ENCODE data around the gene PWWP2B. TPM values are rescaled to one million over a fixed set of nuclear protein-coding genes. Genes with fewer than 3 reads are reported as not detected.

Gene PWWP2B
- total RNA-seq, 4 donors from 2014 or later, result 28.3 to 33.1 (median 28.9) TPM

DNA sequence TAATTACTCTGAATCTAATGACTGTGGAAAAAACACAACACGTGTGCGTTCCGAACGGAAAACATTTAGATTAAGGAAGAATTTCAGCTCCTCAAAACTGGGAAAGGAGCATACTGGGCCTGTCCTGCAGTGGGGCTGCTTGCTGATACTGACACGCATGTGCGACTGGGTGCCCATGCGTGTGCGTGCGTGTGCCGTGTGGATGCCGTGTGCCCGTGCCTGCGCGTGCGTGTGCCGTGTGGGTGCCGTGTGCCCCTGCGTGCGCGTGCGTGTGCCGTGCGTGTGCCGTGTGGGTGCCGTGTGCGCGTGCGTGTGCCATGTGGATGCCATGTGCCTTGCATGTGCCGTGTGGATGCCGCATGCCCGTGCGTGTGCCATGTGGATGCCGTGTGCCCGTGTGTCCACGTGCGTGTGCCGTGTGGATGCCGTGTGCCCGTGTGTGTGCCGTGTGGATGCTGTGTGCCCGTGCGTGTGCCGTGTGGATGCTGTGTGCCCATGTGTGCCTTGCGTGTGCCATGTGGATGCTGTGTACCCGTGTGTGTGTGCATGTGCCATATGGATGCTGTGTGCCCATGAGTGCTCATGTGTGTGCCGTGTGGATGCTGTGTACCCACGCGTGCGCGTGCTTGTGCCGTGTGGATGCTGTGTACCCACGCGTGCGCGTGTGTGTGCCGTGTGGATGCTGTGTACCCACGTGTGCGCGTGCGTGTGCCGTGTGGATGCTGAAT is 28.2 kb downstream of the PWWP2B start:
- TF ChIP-seq, protein P1, sequence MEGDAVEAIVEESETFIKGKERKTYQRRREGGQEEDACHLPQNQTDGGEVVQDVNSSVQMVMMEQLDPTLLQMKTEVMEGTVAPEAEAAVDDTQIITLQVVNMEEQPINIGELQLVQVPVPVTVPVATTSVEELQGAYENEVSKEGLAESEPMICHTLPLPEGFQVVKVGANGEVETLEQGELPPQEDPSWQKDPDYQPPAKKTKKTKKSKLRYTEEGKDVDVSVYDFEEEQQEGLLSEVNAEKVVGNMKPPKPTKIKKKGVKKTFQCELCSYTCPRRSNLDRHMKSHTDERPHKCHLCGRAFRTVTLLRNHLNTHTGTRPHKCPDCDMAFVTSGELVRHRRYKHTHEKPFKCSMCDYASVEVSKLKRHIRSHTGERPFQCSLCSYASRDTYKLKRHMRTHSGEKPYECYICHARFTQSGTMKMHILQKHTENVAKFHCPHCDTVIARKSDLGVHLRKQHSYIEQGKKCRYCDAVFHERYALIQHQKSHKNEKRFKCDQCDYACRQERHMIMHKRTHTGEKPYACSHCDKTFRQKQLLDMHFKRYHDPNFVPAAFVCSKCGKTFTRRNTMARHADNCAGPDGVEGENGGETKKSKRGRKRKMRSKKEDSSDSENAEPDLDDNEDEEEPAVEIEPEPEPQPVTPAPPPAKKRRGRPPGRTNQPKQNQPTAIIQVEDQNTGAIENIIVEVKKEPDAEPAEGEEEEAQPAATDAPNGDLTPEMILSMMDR (IDR thresholded peaks at IDR 0.05), result no peak
- no peak for TF ChIP-seq POLR2A (IDR thresholded peaks at IDR 0.05)
- WGBS, 2 donors, result 94 to 96% methylated on average over 54 to 61 of the region's 61 CpGs
- DNase-seq (ENCODE audit: low spot score in 2 of 2), result no peak
- no peak overlapping the region for H3K4me3 ChIP-seq (ENCODE audit: low read depth, poor library complexity, severe bottlenecking)
- intact Hi-C loops (cut with DNase I; ENCODE audit: low total_unique reads), result no loop called here

DNA sequence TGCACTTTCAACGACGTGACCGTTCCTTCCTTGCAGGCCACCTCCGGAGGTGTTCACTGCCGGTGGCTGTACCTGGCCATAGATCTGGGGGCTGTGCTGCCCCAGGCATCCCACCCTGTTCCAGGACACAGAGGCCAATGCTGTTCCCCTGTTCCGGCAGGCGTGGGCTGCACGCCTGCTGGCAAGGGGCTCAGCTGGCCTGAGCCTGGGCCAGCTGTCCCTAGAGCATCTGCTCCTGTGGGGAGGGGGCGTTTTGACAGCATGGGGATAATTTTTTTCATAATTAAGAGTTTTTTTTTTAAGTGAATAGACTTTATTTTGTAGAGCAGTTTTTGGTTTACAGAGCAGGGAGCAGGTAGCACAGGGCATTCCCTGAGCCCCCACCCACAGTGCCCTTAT is 28.8 kb downstream of the PWWP2B start:
- no peak overlapping the region for H3K4me3 ChIP-seq (ENCODE audit: low read depth, poor library complexity, severe bottlenecking)
- TF ChIP-seq, protein P1 (IDR thresholded peaks at IDR 0.05), result no peak
- no peak for TF ChIP-seq POLR2A (IDR thresholded peaks at IDR 0.05)
- WGBS, 2 donors, result 85 to 92% methylated on average over 9 of the region's 9 CpGs
- intact Hi-C loops (cut with DNase I; ENCODE audit: low total_unique reads), result no loop called here
- DNase-seq (ENCODE audit: low spot score in 2 of 2), result no peak

DNA sequence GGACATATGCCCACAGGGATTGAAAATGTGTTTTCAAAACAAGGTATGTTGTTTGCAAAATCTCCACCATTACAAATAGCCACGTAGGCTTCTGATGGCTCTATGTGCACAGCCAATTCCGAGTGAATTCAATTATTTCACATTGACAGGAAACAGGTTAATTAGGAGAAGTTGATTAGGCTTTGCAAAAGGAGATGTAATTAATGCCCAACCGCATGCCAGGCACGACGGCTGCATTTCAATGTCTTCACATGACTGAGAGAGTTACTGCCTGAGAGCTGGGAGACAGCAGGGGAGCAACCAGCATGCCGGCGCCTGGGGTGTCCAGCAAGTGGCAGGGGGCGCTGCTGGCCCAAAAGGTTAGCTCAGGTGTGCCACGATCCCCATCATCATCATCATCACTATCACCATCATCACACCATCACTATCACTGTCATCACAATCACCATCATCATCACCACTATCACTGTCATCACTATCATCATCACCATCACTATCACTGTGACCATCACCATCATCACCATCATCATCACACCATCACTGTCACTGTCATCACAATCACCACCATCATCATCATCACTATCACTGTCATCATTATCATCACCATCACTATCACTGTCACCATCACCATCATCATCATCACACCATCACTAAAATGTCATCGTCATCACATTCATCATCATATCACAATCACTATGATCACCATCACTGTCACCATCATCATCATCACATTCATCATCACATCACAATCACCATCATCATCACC is 30.2 kb downstream of the PWWP2B start:
- intact Hi-C loops (cut with DNase I; ENCODE audit: low total_unique reads), result no loop called here
- TF ChIP-seq, protein P1 (IDR thresholded peaks at IDR 0.05), result no peak
- TF ChIP-seq POLR2A (IDR thresholded peaks at IDR 0.05), result no peak
- WGBS, 2 donors, result 85 to 86% methylated on average over 10 of the region's 10 CpGs
- no peak for DNase-seq (ENCODE audit: low spot score in 2 of 2)
- no peak overlapping the region for H3K4me3 ChIP-seq (ENCODE audit: low read depth, poor library complexity, severe bottlenecking)

DNA sequence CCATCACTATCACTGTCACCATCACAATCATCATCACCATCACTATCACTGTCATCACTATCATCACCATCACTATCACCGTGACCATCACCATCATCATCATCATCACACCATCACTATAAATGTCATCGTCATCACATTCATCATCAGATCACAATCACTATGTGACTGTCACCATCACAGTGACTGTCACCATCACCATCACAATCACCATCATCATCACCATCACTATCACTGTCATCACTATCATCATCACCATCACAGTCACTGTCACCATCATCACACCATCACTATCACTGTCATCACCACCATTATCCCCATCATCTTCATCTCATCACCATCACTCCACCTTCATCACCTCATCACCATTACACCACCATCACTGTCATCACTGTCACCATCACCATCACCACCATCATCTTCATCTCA is 31.0 kb downstream of the PWWP2B start:
- TF ChIP-seq, protein P1 (IDR thresholded peaks at IDR 0.05), result peak in 1 of 3 donors; percentile 38
- no peak for TF ChIP-seq POLR2A (IDR thresholded peaks at IDR 0.05)
- 95 to 96% methylated on average over 2 of the region's 2 CpGs for WGBS, 2 donors
- no peak for DNase-seq (ENCODE audit: low spot score in 2 of 2)
- H3K4me3 ChIP-seq (ENCODE audit: low read depth, poor library complexity, severe bottlenecking), result no peak overlapping the region
- intact Hi-C loops (cut with DNase I; ENCODE audit: low total_unique reads), result no loop called here

DNA sequence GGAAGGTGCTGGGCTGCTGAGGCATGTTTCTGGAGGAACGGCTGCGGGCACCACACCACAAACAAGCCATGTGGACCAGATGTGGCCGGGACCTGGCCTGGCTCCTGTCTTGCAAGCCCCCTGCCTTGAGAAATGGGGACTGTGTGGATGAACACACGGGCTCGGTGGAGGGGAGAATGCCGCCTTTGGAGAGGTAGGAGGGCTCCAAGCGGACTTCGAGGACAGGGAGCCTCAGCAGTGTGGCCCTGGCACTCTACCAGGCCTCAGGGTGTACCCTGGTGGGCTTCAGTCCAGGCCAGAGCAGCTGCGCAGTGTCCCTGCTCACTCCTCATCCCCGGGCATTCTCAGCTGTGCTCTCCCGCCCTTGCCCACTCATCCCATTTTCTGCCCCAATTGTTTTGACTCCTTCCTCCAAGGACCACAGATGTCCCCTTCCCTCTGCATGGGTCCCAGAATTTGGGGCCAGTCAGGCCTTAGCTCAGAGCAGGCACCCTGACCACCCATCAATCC is 31.5 kb downstream of the PWWP2B start:
- intact Hi-C loops (cut with DNase I; ENCODE audit: low total_unique reads), result no loop called here
- H3K4me3 ChIP-seq (ENCODE audit: low read depth, poor library complexity, severe bottlenecking), result no peak overlapping the region
- TF ChIP-seq, protein P1 (IDR thresholded peaks at IDR 0.05), result no peak
- TF ChIP-seq POLR2A (IDR thresholded peaks at IDR 0.05), result no peak
- no peak for DNase-seq (ENCODE audit: low spot score in 2 of 2)
- 97% methylated on average over 11 of the region's 11 CpGs for WGBS, 2 donors
